HG03558 (cell line): ENCODE results near the gene C1orf232.

Source experiments
- ATAC-seq: cut with Tn5 transposase; IDR thresholded peaks from one replicate; pipeline ENCODE4 v1.9.1; 2021; ENCODE audit warnings: moderate number of reproducible peaks; ENCODE audit not compliant: unreplicated experiment; ENCODE audit errors: extremely low read depth

Gene C1orf232

GRCh38 chr1:26126321-26127084 lies 42.3 kb downstream of the C1orf232 start:
- no peak for ATAC-seq

GRCh38 chr1:26125946-26126320 lies 42.8 kb downstream of the C1orf232 start:
- no peak for ATAC-seq

DNA sequence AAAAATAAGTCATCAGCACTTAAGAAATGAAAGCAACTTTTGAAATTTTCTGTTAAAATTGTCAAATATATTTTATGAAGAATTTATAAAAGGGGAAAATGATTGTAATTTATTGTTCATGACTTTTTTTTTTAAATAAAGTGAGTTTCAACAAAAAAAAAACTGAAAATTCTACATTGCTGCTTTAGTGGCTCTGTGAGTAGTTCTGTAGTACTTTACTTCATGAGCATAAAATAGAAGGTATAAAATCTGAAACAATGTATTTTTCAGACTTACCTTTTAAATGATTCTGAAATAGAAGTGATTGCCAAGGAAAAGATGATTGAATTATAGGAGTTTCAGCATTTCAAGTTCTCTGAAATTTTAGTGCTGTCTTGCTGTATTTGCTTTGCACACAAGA lies 43.4 kb downstream of the C1orf232 start:
- no peak for ATAC-seq

GRCh38 chr1:26124418-26125331 lies 44.1 kb downstream of the C1orf232 start:
- no peak for ATAC-seq

DNA sequence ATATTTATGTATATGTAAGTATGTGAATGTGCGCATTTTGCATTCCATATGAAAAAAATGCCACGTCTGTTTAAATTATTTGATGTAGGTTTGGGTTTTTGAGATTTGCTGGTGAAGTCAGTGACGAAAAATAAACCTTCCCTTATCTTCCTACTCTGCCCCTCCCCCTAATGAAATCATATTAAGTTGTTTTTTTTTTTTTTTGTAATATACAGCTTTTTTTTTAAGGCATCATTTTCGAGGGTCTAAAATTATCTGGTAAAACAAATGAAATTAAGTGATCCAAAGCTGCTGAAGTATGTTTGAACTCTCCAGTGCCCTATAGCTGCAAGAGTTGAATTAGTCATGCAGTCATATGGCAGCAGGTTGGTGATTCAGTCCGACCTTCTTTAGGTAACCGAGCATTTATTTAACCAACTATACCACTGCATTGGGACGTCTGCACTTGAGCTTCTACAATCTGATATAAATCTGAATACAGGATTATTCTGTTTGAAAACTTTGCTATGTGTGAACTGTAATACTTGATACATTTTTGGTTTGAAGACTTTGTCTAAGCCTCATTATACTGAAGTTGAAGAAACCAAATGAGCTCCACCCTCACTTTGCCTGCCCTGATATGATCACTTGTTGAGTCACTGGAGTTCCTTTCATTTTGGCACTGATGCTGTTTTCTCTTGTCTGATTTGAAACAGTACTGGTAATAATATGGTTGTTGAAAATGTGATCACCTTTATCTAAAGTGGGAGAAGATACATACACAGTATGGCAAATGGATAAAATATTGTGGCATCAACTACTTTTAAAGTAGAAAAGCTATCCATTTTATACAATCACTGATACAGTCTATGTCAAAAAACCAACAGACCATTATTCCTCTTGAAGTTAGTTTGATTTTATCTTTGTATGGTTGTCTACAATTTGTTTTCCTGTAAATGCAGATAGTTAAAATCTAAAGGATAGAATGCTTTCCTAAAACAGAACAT lies 45.5 kb downstream of the C1orf232 start:
- ATAC-seq: no peak

DNA sequence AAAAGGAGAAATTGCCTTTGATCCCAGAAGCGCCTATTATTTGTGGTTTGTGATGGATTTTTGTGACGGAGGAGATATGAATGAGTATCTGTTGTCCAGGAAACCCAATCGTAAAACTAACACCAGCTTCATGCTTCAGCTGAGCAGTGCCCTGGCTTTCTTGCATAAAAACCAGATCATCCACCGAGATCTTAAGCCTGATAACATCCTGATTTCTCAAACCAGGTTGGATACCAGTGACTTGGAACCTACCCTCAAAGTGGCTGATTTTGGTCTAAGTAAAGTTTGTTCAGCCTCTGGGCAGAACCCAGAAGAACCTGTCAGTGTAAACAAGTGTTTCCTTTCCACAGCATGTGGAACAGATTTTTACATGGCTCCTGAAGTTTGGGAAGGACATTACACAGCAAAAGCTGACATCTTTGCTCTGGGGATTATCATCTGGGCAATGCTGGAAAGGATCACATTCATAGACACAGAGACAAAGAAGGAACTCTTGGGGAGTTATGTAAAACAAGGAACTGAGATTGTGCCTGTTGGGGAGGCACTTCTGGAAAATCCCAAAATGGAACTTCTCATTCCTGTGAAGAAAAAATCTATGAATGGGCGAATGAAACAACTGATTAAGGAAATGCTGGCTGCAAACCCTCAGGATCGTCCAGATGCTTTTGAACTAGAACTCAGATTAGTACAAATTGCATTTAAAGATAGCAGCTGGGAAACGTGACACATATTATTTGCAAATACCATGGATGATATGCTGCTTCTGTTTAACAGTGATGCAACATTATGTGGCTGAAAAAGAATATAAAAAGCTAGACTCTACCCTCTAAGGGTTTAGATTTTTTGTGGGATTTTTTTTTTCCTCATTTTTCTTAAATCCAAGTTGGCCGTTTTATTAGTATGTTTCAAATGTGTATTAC lies 46.6 kb downstream of the C1orf232 start:
- ATAC-seq: no peak

DNA sequence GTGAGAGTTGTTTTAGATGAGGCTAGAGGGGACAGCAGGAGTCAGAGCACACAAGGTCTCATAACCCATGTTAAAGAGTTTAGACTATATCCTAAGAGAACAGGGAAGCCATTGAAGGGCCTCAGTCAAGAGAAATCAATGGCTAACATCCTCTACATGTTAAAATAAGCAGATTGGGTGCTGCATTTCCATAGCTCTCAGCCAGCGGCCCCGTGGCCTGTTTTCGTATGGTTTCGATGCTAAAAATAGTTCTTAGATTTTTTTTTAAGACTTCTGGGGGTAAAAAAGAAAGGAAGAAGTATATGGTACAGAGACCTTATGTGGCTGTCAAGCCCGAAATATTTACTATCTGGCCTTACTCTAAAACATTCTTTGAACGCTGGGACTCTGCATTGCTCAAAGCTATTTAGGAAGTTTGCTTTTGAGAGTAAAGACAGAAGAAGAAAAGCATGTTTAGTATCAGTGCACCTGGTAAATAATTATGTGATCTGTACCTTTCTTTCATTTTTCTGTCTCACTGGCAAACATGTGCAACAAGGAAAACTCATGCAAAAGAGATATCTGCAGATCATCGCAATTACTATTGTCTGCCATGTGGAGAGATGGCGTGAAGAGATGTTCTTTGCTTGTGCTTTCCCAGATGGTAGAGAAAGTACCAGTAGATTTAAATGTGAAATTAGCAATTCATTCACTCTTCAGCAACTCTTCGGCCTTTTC lies 48.7 kb downstream of the C1orf232 start:
- ATAC-seq: no peak

DNA sequence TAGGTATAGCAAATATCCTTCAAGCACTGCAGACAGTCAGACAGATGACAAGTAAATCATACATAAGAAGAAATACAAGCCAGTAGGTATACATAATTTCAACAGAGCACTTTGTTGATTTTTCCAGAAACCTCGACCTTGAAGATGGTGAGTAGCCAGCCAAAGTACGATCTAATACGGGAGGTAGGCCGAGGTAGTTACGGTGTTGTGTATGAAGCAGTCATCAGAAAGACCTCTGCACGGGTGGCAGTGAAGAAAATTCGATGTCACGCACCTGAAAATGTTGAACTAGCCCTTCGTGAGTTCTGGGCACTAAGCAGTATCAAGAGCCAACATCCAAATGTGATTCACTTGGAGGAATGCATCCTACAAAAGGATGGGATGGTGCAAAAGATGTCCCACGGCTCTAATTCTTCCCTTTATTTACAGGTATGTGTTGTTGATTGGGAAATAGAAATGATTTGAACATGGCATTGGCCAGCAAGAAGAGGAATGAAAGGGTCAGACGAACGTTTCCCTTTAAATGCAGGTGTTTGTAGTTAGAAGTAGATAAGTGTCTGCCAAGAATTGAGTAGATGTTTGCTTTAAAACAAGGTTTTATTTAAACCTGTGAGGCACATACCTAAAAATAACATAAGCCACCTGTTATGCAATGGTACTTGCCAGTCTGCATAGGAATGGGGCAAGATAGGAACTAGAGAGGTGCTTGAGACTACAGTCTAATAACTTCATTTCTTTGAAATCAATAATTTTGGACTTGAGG lies 54.4 kb downstream of the C1orf232 start:
- ATAC-seq: no peak
